ENCODE data around the gene NFIA.

NFIA gene

GRCh38 chr1:61266738-61267137 lies 184.4 kb downstream of the NFIA start:
- no peak for DNase-seq (ENCODE audit: low read depth)
- H3K4me3 ChIP-seq (ENCODE audit: low read length) = no peak overlapping the region
- TF ChIP-seq CTCF (conservative IDR thresholded peaks at IDR 0.05; ENCODE audit: low read length) = no peak

- no peak overlapping the region for H3K4me3 ChIP-seq (ENCODE audit: low read length)
- no peak for TF ChIP-seq CTCF (conservative IDR thresholded peaks at IDR 0.05; ENCODE audit: low read length)
- DNase-seq (ENCODE audit: low read depth) = no peak
These were observed 186.3 kb downstream of the NFIA start for GRCh38 chr1:61268546-61269240.

- TF ChIP-seq CTCF (conservative IDR thresholded peaks at IDR 0.05; ENCODE audit: low read length) = no peak
- H3K4me3 ChIP-seq (ENCODE audit: low read length) = no peak overlapping the region
- no peak for DNase-seq (ENCODE audit: low read depth)
These were observed 187.2 kb downstream of the NFIA start for GRCh38 chr1:61269602-61270001.

GRCh38 chr1:61270107-61270506 lies 187.7 kb downstream of the NFIA start:
- no peak for TF ChIP-seq CTCF (conservative IDR thresholded peaks at IDR 0.05; ENCODE audit: low read length)
- DNase-seq (ENCODE audit: low read depth) = no peak
- no peak overlapping the region for H3K4me3 ChIP-seq (ENCODE audit: low read length)

- TF ChIP-seq CTCF (conservative IDR thresholded peaks at IDR 0.05; ENCODE audit: low read length) = no peak
- no peak overlapping the region for H3K4me3 ChIP-seq (ENCODE audit: low read length)
- no peak for DNase-seq (ENCODE audit: low read depth)
These were observed 188.5 kb downstream of the NFIA start for GRCh38 chr1:61270761-61271411.

- DNase-seq (ENCODE audit: low read depth) = no peak
- H3K4me3 ChIP-seq (ENCODE audit: low read length) = no peak overlapping the region
- no peak for TF ChIP-seq CTCF (conservative IDR thresholded peaks at IDR 0.05; ENCODE audit: low read length)
These were observed 189.0 kb downstream of the NFIA start for GRCh38 chr1:61271412-61271789.

- DNase-seq (ENCODE audit: low read depth) = no peak
- TF ChIP-seq CTCF (conservative IDR thresholded peaks at IDR 0.05; ENCODE audit: low read length) = no peak
- H3K4me3 ChIP-seq (ENCODE audit: low read length) = no peak overlapping the region
These were observed 190.9 kb downstream of the NFIA start for GRCh38 chr1:61273167-61273705.

All from AG10803 (cell line).